Activated T-helper 1 cell treated with anti-CD3 and anti-CD28 coated beads, Interleukin-2, amount 50 U/mL, for 16 hours (primary cell): Measurements from ENCODE around the gene TMEM132D.
"Not testable (repeated sequence)": the region's sequence is repeated elsewhere in the genome, so short reads cannot be mapped to it uniquely, and the experiment has no call there.

ENCODE experiments used
- DNase-seq, 2 donors: peaks; one replicate each; pipeline ENCODE4 v3.0.0-alpha.2; 2020; ENCODE audit warnings: low read depth in 1 of 2, low spot score in 1 of 2

The TMEM132D gene

GRCh38 chr12:129599406-129599805 is 304.4 kb downstream of the TMEM132D start:
- DNase-seq = no peak

GRCh38 chr12:129594098-129594497 is 309.7 kb downstream of the TMEM132D start:
- no peak for DNase-seq

GRCh38 chr12:129592449-129592848 is 311.4 kb downstream of the TMEM132D start:
- no peak for DNase-seq

DNA sequence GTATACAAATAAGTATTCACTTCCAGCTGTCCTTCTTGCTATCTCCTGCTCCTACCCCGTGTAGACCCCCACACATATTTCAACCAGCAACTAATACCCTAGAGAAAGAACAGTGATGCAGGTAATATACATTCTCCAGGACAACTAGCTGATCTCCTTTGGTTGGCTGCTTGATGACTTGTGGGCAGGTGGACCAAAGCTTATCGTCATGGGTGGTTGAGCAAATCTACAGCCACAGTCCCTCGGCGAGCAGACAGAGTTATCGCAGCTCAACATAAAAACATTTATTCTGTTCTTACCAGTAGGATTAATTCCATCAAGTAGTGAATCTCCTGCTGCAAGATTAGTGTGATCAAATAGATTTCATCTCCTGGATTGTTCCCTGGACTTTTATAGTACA is 314.3 kb downstream of the TMEM132D start:
- DNase-seq = no peak

DNA sequence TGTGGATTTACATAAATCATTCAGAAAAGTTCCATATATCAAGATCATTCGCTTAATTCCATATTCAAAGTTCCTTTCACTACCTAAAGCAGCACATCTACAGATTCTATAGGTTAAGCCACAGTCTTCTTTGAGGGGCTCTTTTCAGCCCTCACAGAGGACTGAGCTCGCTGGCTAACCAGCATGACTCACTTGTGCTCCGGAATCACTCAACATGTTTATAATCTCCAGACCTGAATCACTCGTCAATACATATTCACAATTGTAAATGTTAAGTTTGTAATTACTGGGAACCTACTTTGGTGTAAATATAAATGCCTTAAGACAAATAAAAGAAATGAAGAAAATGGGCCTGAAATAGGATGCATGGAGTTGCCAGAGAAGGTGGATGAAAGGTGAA is 315.7 kb downstream of the TMEM132D start:
- DNase-seq = no peak

DNA sequence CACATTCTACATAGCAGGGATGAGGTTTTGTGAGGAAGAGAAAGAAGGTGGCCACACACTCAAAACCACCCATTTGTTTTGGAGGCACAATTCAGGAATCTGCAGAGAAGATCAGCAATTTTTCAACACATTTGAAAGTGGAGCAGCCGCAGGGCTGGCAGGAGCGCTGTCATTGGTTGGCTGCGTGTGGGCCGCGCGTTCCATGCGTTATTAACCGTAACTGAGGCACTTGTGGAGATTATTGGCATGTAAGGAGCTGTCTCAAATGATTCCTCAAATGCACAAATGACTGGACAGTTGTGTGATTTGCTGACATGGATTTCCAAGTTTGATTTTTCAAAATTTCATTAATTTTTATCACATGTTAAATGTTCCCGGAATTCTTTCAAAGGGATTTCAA is 318.5 kb downstream of the TMEM132D start:
- DNase-seq = no peak

DNA sequence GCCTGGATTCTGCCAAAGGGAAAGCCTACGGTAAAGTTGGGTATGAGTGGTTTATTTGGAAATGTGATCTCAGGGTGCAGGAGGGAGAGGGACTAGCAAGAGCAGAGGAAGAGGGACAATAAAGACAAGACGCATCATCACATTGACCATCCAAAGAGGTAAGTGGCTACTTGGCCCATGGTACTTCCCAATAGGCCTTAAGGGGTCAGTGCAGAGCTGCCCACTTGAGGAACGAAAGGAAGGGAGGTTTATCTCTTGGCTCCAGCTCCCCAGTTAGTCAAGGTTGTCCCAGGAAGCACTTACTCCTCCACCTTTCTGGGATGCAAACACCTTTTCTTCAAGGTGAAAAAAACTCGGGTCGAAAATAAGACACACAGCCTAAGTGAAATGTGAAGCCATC is 323.9 kb downstream of the TMEM132D start:
- DNase-seq = no peak

DNA sequence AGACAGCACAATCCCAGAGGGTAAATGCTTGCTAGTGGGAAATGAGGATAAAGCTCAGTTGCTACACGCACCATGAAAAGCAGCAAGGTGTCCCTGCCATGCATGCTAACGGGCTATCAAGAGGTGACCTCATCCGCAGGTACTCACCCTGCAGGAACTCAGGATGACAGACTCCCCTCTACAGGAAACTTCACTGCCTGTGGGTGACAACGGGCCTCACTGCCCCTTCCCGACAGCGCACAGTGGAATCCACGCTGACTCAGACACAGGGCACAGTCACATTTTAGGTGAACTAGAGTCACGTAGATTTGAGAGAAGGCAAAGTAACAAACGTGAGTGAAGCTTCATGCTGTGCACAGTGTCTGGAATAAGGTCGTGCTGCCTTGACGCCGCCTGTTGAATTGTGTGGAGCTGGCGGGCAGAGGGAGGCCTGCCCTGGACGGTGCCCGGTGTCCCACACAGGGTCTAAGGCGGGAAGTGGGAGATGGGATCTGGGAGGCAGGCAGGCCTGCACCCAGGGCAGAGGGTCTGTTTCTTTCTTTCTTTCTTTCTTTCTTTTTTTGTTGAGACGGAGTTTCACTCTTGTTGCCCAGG is 331.8 kb downstream of the TMEM132D start:
- DNase-seq = no peak

DNA sequence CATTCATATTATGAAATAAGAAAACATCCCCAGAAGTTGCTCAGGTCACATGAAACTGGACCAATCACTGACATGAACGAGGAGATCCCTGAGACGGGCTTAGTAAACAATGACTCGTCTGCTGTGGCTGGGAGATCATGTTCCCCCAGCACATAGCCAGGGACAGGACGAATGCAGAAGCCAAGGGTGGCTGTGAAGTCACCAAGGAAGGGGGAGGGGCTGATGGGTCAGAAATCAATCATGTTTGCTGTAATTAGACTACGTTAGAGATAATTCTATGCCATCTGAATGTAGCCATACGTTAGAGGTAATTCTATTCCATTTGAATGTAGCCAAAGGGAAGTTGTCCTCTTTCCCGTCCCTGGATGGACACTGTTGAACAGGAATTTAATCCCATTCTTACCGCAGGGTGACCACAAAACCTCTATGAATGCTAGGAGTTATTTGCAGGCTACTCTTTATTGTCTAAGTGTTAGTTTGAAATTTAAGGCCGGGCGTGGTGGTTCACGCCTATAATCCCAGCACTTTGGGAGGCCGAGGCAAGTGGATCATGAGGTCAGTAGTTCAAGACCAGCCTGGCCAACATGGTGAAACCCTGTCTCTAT is 332.9 kb downstream of the TMEM132D start:
- DNase-seq = no peak

GRCh38 chr12:129566800-129567199 is 337.0 kb downstream of the TMEM132D start:
- no peak for DNase-seq

DNA sequence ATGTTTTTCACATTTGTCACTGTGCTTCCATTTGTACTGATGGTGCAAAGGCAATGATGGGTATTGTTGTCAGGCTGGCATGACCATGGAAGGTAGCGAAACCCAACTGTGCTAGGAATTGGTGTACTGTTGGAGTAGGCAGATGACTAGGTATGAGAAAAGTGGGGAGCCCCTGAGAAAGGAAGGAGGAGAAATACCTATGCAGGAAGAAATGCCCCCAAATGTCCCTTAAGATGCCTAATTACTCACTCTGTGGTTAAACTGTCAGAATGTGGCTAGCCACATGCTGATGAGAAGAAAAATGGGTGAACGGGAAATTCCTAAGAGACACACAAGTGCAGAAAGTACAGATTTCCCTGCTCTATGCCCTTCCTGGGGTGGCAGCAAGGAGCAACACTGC is 339.1 kb downstream of the TMEM132D start:
- DNase-seq = no peak

DNA sequence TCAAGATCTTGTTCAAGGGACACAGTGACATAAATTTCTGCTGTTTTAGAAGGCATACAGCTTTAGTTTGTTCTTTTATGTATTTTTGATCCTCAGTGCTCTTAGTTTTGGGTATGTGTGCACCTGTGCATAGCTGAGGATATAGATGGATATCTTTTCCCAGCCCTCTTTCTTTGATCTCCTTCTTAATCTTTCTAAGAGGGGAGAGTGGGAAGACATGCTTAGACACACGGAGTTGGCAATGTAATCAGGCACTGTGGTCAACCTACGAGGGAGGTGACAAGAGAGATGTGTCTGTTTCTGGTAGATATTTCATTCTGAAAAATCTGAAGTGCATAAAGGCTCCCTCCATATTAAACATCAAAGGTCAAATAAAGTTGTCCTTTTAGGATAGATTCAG is 340.6 kb downstream of the TMEM132D start:
- no peak for DNase-seq

GRCh38 chr12:129561304-129561703 is 342.5 kb downstream of the TMEM132D start:
- no peak for DNase-seq

- no peak for DNase-seq
These were observed 344.0 kb downstream of the TMEM132D start for GRCh38 chr12:129559776-129560175.

- no peak for DNase-seq
These were observed 345.8 kb downstream of the TMEM132D start for GRCh38 chr12:129558036-129558435.

DNA sequence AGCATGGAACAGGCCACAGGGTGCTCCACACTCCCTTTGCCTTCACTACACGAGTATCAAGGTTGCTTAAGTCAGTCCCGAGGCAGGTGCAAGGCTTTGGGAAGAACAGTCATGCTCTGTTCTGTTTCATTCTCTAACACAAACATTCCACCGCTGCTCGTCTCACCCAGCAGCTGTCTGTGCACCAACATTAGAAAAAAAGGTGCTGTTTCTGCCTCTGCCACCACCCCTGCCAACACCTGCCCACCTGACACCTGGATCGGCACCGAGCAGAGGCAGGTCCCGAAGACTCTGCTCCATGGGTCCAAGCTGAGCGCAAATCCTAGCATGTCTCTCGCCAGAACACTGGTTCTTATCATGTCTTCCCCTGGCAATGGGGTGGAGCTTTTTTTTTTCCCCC is 347.7 kb downstream of the TMEM132D start:
- no peak for DNase-seq

GRCh38 chr12:129552996-129553750 is 350.7 kb downstream of the TMEM132D start:
- no peak for DNase-seq

GRCh38 chr12:129551441-129551840 is 352.4 kb downstream of the TMEM132D start:
- DNase-seq = no peak

DNA sequence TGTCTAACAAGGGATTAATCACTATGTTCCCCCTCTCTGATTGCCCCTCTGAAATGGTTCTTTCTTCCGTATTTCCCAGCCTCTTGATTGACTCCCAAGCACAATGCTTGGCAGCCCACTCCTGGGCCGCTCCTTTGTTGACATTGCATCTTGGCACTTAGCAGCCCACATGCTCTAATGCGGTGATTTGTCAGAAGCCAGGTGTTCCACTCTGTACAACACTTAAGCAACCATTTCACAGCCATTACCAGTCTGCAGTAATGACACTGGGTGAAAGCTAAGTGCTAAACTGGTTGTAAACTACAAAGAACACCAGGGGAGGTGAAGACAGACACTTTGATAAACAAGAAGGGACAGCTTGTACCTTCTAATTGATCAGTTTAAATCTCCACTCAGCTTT is 353.5 kb downstream of the TMEM132D start:
- DNase-seq = no peak

DNA sequence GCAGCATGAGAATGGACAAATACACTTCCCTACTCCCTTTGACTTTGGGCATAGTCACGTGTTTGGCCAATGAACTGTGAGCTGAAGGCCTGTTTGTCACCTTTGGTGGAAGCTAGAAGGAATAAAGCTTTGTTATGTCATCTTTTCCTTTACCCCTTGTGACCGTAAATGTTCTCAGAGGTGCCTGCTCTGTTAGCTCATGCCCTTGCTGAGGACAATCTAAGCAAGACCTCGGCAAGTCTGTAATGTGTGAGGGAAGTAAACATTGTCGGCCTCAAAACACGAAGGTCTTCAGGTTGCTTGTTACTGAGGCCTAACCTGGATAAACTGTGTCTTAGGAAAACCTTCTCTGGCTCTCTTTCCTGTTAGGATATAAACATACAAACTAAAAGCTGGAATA is 354.2 kb downstream of the TMEM132D start:
- no peak for DNase-seq

DNA sequence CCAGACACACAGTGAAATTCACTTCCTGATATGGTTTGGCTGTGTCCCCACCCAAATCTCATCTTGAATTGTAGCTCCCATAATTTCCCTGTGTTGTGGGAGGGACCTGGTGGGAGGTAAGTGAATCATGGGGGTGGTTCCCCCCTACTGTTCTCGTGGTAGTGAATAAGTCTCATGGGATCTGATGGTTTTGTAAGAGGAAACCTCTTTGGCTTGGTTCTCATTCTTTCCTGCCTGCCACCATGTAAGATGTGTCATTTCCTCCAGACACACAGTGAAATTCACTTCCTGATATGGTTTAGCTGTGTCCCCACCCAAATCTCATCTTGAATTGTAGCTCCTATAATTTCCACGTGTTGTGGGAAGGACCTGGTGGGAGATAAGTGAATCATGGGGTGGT is 354.8 kb downstream of the TMEM132D start:
- DNase-seq = not testable (repeated sequence)

GRCh38 chr12:129544716-129545115 is 359.1 kb downstream of the TMEM132D start:
- DNase-seq = no peak

DNA sequence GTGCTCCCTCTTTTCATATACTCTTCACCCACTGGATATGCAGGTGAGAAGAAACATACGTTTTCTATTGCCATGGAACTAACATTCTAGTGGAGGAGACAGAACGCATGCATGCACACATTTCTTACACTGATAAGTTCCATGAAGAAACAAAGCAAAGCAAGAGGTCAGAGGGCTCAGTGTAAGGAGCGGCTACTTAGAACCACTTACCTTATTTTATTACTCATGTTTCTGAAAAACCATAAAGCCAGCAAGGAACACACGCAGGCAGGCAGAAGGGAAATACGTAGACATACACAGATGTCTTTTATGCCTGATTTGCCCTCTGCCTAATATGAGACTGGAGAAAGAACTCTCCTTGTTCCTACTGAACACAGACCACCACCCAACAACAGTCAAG is 362.9 kb downstream of the TMEM132D start:
- DNase-seq = no peak
